IMR-90 (cell line): ENCODE data around the gene RNASE12. TPM values are rescaled to one million over a fixed set of nuclear protein-coding genes. Genes with fewer than 3 reads are reported as not detected.

ENCODE experiments used
- ATAC-seq: fragments of 200-7000 bp; cut with Tn5 transposase; 2 replicates; pipeline ENCODE4 v1.9.1; 2020; ENCODE audit warnings: low read depth, mild to moderate bottlenecking, moderate library complexity
- BruUV-seq: library from RNA; stranded (reverse); fragments of 400-500 nt; replicated peaks from 2 replicates; lab custom pipeline; 2021; lab: Mats Ljungman, UMichigan
- CTCF ChIA-PET: fragments of 300-600 bp; formaldehyde crosslinking; extraction: SDS; loops from one replicate; lab custom pipeline; 2021; ENCODE audit warnings: antibody characterized with exemption; lab: Yijun Ruan, JAX
- POLR2A ChIA-PET: fragments of 300-600 bp; sonication (Branson Sonifier 250); formaldehyde crosslinking; loops from one replicate; lab custom pipeline; 2022; ENCODE audit warnings: antibody characterized with exemption; ENCODE audit not compliant: unreplicated experiment; lab: Charles Lee
- DNase-seq: peaks from one replicate; pipeline ENCODE4 v3.0.0; 2013
- H2AFZ ChIP-seq: replicated peaks from 2 replicates; pipeline ENCODE3; 2013; ENCODE audit warnings: low read length, mild to moderate bottlenecking; ENCODE audit not compliant: poor library complexity
- H2AK5ac ChIP-seq: 2 replicates; pipeline ENCODE4 v1.6.1; 2013; ENCODE audit warnings: low read depth, low read length, inconsistent platforms
- H2AK9ac ChIP-seq: replicated peaks from 2 replicates; pipeline ENCODE3; 2013; ENCODE audit warnings: mild to moderate bottlenecking, low read depth, low read length, moderate library complexity; ENCODE audit not compliant: poor library complexity
- H2BK120ac ChIP-seq: 2 replicates; pipeline ENCODE4 v1.6.1; 2013; ENCODE audit warnings: low read depth, low read length, inconsistent platforms
- H2BK15ac ChIP-seq: 3 replicates; pipeline ENCODE4 v1.6.1; 2013; ENCODE audit warnings: low read depth, low read length, inconsistent platforms
- H2BK20ac ChIP-seq: 2 replicates; pipeline ENCODE4 v1.6.1; 2013; ENCODE audit warnings: low read depth, mild to moderate bottlenecking, inconsistent platforms, low read length, moderate library complexity
- H2BK5ac ChIP-seq: 2 replicates; pipeline ENCODE4 v1.6.1; 2013; ENCODE audit warnings: mild to moderate bottlenecking, low read depth, low read length, inconsistent platforms; ENCODE audit not compliant: poor library complexity, severe bottlenecking
- H3K14ac ChIP-seq: replicated peaks from 2 replicates; pipeline ENCODE4 v1.6.1; 2013; ENCODE audit warnings: low read depth, low read length, inconsistent platforms
- H3K18ac ChIP-seq: 2 replicates; pipeline ENCODE4 v1.6.1; 2013; ENCODE audit warnings: low read depth, low read length, control low read depth
- H3K23ac ChIP-seq: 2 replicates; pipeline ENCODE4 v1.6.1; 2013; ENCODE audit warnings: low read depth, low read length, inconsistent platforms
- H3K27ac ChIP-seq: 2 replicates; pipeline ENCODE4 v1.5.1; 2013; ENCODE audit warnings: mild to moderate bottlenecking, control low read depth, low read length; ENCODE audit not compliant: insufficient read depth
- H3K27me3 ChIP-seq: 2 replicates; pipeline ENCODE4 v1.6.1; 2013; ENCODE audit warnings: low read length; ENCODE audit not compliant: control insufficient read depth, insufficient read depth
- H3K36me3 ChIP-seq: 2 replicates; pipeline ENCODE4 v1.6.1; 2013; ENCODE audit warnings: low read length, mixed read lengths; ENCODE audit not compliant: control insufficient read depth, insufficient read depth
- H3K4ac ChIP-seq: 2 replicates; pipeline ENCODE4 v1.6.1; 2013; ENCODE audit warnings: low read depth, low read length, inconsistent platforms
- H3K4me1 ChIP-seq: 2 replicates; pipeline ENCODE4 v1.6.1; 2013; ENCODE audit warnings: low read length, mixed read lengths; ENCODE audit not compliant: control insufficient read depth, insufficient read depth
- H3K4me2 ChIP-seq: 2 replicates; pipeline ENCODE4 v1.6.1; 2013; ENCODE audit warnings: low read depth, mild to moderate bottlenecking, control low read depth, low read length, moderate library complexity
- H3K4me3 ChIP-seq: 2 replicates; pipeline ENCODE4 v1.5.1; 2013; ENCODE audit warnings: low read depth, mild to moderate bottlenecking, control low read depth, low read length, moderate library complexity; ENCODE audit not compliant: insufficient read depth
- H3K56ac ChIP-seq: 2 replicates; pipeline ENCODE4 v1.6.1; 2013; ENCODE audit warnings: low read length, inconsistent platforms; ENCODE audit not compliant: insufficient read depth; ENCODE audit errors: extremely low read depth
- H3K79me1 ChIP-seq, 2 experiments: 2 replicates each; pipeline ENCODE4 v1.6.1; 2013; ENCODE audit warnings: low read length in 2 of 2, inconsistent platforms in 1 of 2, low read depth in 1 of 2
- H3K9ac ChIP-seq: 2 replicates; pipeline ENCODE4 v1.6.1; 2013; ENCODE audit warnings: low read depth, low read length, control low read depth
- H3K9me1 ChIP-seq: 2 replicates; pipeline ENCODE4 v1.6.1; 2013; ENCODE audit warnings: low read length, inconsistent platforms; ENCODE audit not compliant: insufficient read depth
- H3K9me3 ChIP-seq: 2 replicates; pipeline ENCODE4 v1.6.1; 2013; ENCODE audit warnings: low read length; ENCODE audit not compliant: control insufficient read depth, insufficient read depth
- H4K20me1 ChIP-seq: 2 replicates; pipeline ENCODE4 v1.6.1; 2013; ENCODE audit warnings: low read length, inconsistent platforms; ENCODE audit not compliant: insufficient read depth
- H4K5ac ChIP-seq: 2 replicates; pipeline ENCODE4 v1.6.1; 2013; ENCODE audit warnings: mild to moderate bottlenecking, low read depth, low read length, control low read depth
- H4K8ac ChIP-seq, 2 experiments: 2 replicates each; pipeline ENCODE4 v1.6.1; 2013; ENCODE audit warnings: low read depth in 2 of 2, low read length in 2 of 2, control low read depth in 1 of 2, inconsistent platforms in 1 of 2
- H4K91ac ChIP-seq: 2 replicates; pipeline ENCODE4 v1.6.1; 2013; ENCODE audit warnings: low read depth, low read length, inconsistent platforms; ENCODE audit not compliant: insufficient read depth
- CHD1 ChIP-seq: IDR thresholded peaks from 2 replicates; pipeline ENCODE4 v1.6.1; 2012; ENCODE audit warnings: low read depth, low read length, improper control_type of control experiment
- FOS ChIP-seq: fragments of 150-350 bp; IDR thresholded peaks from 2 replicates; pipeline ENCODE4 v1.6.1; 2016; ENCODE audit warnings: low read depth, low read length
- MAFK ChIP-seq: IDR thresholded peaks from 2 replicates; pipeline ENCODE4 v1.6.1; 2012; ENCODE audit warnings: low read depth, low read length, improper control_type of control experiment
- MXI1 ChIP-seq: IDR thresholded peaks from 2 replicates; pipeline ENCODE4 v1.6.1; 2012; ENCODE audit warnings: low read depth, mild to moderate bottlenecking, low read length, moderate library complexity, borderline replicate concordance
- NFE2L2 ChIP-seq: fragments of 150-350 bp; IDR thresholded peaks from 2 replicates; pipeline ENCODE4 v1.6.1; 2016; ENCODE audit warnings: low read depth, mild to moderate bottlenecking, low read length
- RFX5 ChIP-seq: IDR thresholded peaks from 2 replicates; pipeline ENCODE4 v1.8.0; 2012; ENCODE audit warnings: low read depth, mild to moderate bottlenecking, low read length, moderate library complexity
- SMC3 ChIP-seq: fragments of 150-350 bp; IDR thresholded peaks from 2 replicates; pipeline ENCODE4 v1.6.1; 2016; ENCODE audit warnings: low read depth, mild to moderate bottlenecking, antibody characterized with exemption, low read length, moderate library complexity
- WGBS, 2 experiments: methylation state at CpG; one replicate each; pipeline versions ENCODE4 v1.1.5 to v1.1.7; 2013; ENCODE audit warnings: missing lambda C conversion rate in 2 of 2; ENCODE audit not compliant: insufficient read length in 1 of 2; ENCODE audit errors: extremely low coverage in 2 of 2; 5-methylcytosine and 5-hydroxymethylcytosine counted together
- dilution Hi-C: fragments of 300-500 bp; cut with HindIII; formaldehyde crosslinking; loops from one replicate; pipeline ENCODE4 v1.14.3; 2018; ENCODE audit warnings: low sequenced_read_pairs; ENCODE audit not compliant: unreplicated experiment
- in situ Hi-C: fragments of 300-500 bp; cut with MboI; formaldehyde crosslinking; loops from 3 replicates; pipeline ENCODE4 v1.14.3; 2019; ENCODE audit warnings: low sequenced_read_pairs, inconsistent platforms, mixed read lengths
- intact Hi-C: fragments of 100-400 bp; cut with micrococcal nuclease; formaldehyde crosslinking; loops from 2 replicates; pipeline ENCODE4 v1.10.0; 2022
- polyA plus RNA-seq, 3 experiments: library from polyadenylated mRNA; depleted of rRNA; stranded (reverse); fragments of >200 nt; gene quantifications; 2 replicates each; pipeline ENCODE4 v1.2.3, GENCODE V29; 2012; ENCODE audit warnings: low replicate concordance in 1 of 3
- total RNA-seq: library from RNA; depleted of rRNA; stranded (reverse); fragments of >200 nt; gene quantifications from 2 replicates; pipeline ENCODE4 v1.2.3, GENCODE V29; 2012
- TF ChIP-seq, protein P1 (sequence below): conservative IDR thresholded peaks from 2 replicates; pipeline ENCODE4 v1.5.1; 2012; ENCODE audit warnings: mild to moderate bottlenecking, low read depth, low read length, improper control_type of control experiment
- TF ChIP-seq, protein P2 (sequence below): fragments of 150-350 bp; IDR thresholded peaks from 2 replicates; pipeline ENCODE4 v1.6.1; 2016; ENCODE audit warnings: low read depth, mild to moderate bottlenecking, low read length, moderate library complexity, borderline replicate concordance

Gene RNASE12
- total and polyA plus RNA-seq, 2 of the 4 experiments (the other 2 are of a cell fraction) = not detected

DNA sequence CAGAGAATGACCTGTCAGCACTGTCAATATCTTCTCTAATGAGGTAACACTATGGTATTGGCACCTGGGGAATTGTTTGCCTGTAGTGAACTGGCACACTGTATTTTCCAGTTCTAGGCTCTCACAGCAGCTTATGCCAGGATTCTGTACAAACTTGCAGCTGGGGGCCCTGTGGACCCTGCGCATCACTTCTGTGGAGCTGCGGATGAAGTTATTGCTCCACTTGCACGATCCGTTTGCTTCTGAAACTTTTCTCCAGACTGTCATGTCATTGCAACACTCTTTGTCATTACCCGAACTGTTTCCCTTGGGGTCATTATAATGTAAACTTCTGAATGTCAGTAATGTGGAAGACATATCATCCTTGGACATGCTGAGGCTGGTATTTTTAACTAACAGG lies 7.3 kb downstream of the RNASE12 start:
- no peak overlapping the region for H2BK15ac ChIP-seq
- WGBS, 2 experiments = no CpG with 5 or more reads among the region's 5 CpGs
- H3K56ac ChIP-seq = no peak overlapping the region
- H2AK9ac ChIP-seq = no peak overlapping the region
- H3K9ac ChIP-seq = no peak overlapping the region
- H3K4me3 ChIP-seq = no peak overlapping the region
- no peak for ATAC-seq
- no peaks in the 10 kb centered on the region for H3K79me1 ChIP-seq
- BruUV-seq = no TSS peak
- H3K27ac ChIP-seq = no peak overlapping the region
- H4K5ac ChIP-seq = no peak overlapping the region
- H3K14ac ChIP-seq = no peak overlapping the region
- H3K27me3 ChIP-seq = peaks cover 2% of the 10 kb centered on the region; the same call in 1 of the 2 replicates
- H4K20me1 ChIP-seq = no peaks in the 10 kb centered on the region
- no peak overlapping the region for H3K4me2 ChIP-seq
- no peaks in the 10 kb centered on the region for H3K9me3 ChIP-seq
- H4K8ac ChIP-seq = no peak overlapping the region
- H2BK5ac ChIP-seq = no peak overlapping the region
- H3K4me1 ChIP-seq = no peaks in the 10 kb centered on the region
- POLR2A ChIA-PET = no interaction called here
- CTCF ChIA-PET = interaction anchor here (1.2 kb wide), 1 partner anchor 9 kb away, joined by 6 read pairs; no protein-coding TSS in a partner anchor
- no peak overlapping the region for H3K23ac ChIP-seq
- H3K4ac ChIP-seq = no peak overlapping the region
- dilution Hi-C loops (no loop called here), intact Hi-C loops (no loop called here), in situ Hi-C loops (no loop called here)
- H3K9me1 ChIP-seq = no peaks in the 10 kb centered on the region
- H3K36me3 ChIP-seq = no peaks in the 10 kb centered on the region
- no peak overlapping the region for H3K18ac ChIP-seq
- no peak overlapping the region for H2BK20ac ChIP-seq
- H2AFZ ChIP-seq = no peak overlapping the region
- no peak overlapping the region for H4K91ac ChIP-seq
- H2AK5ac ChIP-seq = no peak overlapping the region
- no peak for DNase-seq
- TF ChIP-seq RFX5 = no peak
- TF ChIP-seq, protein P1, sequence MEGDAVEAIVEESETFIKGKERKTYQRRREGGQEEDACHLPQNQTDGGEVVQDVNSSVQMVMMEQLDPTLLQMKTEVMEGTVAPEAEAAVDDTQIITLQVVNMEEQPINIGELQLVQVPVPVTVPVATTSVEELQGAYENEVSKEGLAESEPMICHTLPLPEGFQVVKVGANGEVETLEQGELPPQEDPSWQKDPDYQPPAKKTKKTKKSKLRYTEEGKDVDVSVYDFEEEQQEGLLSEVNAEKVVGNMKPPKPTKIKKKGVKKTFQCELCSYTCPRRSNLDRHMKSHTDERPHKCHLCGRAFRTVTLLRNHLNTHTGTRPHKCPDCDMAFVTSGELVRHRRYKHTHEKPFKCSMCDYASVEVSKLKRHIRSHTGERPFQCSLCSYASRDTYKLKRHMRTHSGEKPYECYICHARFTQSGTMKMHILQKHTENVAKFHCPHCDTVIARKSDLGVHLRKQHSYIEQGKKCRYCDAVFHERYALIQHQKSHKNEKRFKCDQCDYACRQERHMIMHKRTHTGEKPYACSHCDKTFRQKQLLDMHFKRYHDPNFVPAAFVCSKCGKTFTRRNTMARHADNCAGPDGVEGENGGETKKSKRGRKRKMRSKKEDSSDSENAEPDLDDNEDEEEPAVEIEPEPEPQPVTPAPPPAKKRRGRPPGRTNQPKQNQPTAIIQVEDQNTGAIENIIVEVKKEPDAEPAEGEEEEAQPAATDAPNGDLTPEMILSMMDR = no peak
- no peak for TF ChIP-seq FOS
- TF ChIP-seq MAFK = no peak
- TF ChIP-seq, protein P2, sequence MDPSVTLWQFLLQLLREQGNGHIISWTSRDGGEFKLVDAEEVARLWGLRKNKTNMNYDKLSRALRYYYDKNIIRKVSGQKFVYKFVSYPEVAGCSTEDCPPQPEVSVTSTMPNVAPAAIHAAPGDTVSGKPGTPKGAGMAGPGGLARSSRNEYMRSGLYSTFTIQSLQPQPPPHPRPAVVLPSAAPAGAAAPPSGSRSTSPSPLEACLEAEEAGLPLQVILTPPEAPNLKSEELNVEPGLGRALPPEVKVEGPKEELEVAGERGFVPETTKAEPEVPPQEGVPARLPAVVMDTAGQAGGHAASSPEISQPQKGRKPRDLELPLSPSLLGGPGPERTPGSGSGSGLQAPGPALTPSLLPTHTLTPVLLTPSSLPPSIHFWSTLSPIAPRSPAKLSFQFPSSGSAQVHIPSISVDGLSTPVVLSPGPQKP = no peak
- no peak for TF ChIP-seq CHD1
- TF ChIP-seq MXI1 = no peak
- no peak for TF ChIP-seq SMC3
- no peak for TF ChIP-seq NFE2L2
- H2BK120ac ChIP-seq = no peak overlapping the region
